ENCODE data around the gene SAMD11.
A peak's percentile ranks its signal among the peaks of the same experiment; 100 is the strongest.
"Not testable (repeated sequence)": the region's sequence is repeated elsewhere in the genome, so short reads cannot be mapped to it uniquely, and the experiment has no call there.

The SAMD11 gene

GRCh38 chr1:966135-966703, 42.5 kb downstream of the SAMD11 start, which contains the start of gene PLEKHN1:
Gene PLEKHN1, plus strand, starts transcription at chr1:966482. Its CDS starts 50 bp downstream, at chr1:966532.
- FAIRE-seq = no peak

- FAIRE-seq = no peak
Observed at GRCh38 chr1:966704-967300, 43.1 kb downstream of the SAMD11 start.

- no peak for FAIRE-seq
Observed at GRCh38 chr1:967466-968343, 44.0 kb downstream of the SAMD11 start.

GRCh38 chr1:969260-969855, 45.6 kb downstream of the SAMD11 start:
- no peak for FAIRE-seq

GRCh38 chr1:970242-970972, 46.7 kb downstream of the SAMD11 start:
- no peak for FAIRE-seq

- no peak for FAIRE-seq
Observed at GRCh38 chr1:970973-971730, 47.4 kb downstream of the SAMD11 start.

GRCh38 chr1:971751-972506, 48.2 kb downstream of the SAMD11 start:
- no peak for FAIRE-seq

GRCh38 chr1:972726-973458, 49.2 kb downstream of the SAMD11 start:
- FAIRE-seq = no peak

GRCh38 chr1:973459-974292, 50.0 kb downstream of the SAMD11 start:
- no peak for FAIRE-seq

GRCh38 chr1:974293-974640, 50.5 kb downstream of the SAMD11 start:
- no peak for FAIRE-seq

GRCh38 chr1:974687-975328, 51.1 kb downstream of the SAMD11 start:
- no peak for FAIRE-seq

- FAIRE-seq = no peak
Observed at GRCh38 chr1:975365-975764, 51.6 kb downstream of the SAMD11 start.

GRCh38 chr1:975896-976683, 52.4 kb downstream of the SAMD11 start:
- peak; percentile 31 for FAIRE-seq

- FAIRE-seq = not testable (repeated sequence)
Observed at GRCh38 chr1:976791-977190, 53.1 kb downstream of the SAMD11 start.

- FAIRE-seq = no peak
Observed at GRCh38 chr1:978069-978834, 54.5 kb downstream of the SAMD11 start.

- no peak for FAIRE-seq
Observed at GRCh38 chr1:978835-979743, 55.4 kb downstream of the SAMD11 start.

GRCh38 chr1:979744-980072, 56.0 kb downstream of the SAMD11 start:
- FAIRE-seq = no peak

Data from G401.6 (cell line).